Neural cell (in vitro differentiated cells): ENCODE measurements around the gene LDAH. TPM values are rescaled to one million over a fixed set of nuclear protein-coding genes. Genes with fewer than 3 reads are reported as not detected.

Source experiments
- H2AFZ ChIP-seq: fragments of 200-600, 300-800 bp; sonication (generic), shearing (Covaris generic); 2 replicates; pipeline ENCODE4 v1.6.0; 2014; ENCODE audit warnings: low read depth, mild to moderate bottlenecking, antibody characterized with exemption, low read length, moderate library complexity
- H3F3A ChIP-seq: fragments of 200-600 bp; shearing (Covaris generic); 2 replicates; pipeline ENCODE4 v1.6.1; 2016; ENCODE audit warnings: mild to moderate bottlenecking, moderate library complexity, mixed read lengths, antibody characterized with exemption, low read length; ENCODE audit not compliant: insufficient read depth, poor library complexity, severe bottlenecking
- H3K27ac ChIP-seq: fragments of 200-600, 300-800 bp; sonication (generic), shearing (Covaris generic); 2 replicates; pipeline ENCODE4 v1.5.1; 2014; ENCODE audit warnings: mild to moderate bottlenecking, low read length, moderate library complexity
- H3K27me3 ChIP-seq: fragments of 300-800, 200-600 bp; sonication (generic), shearing (Covaris generic); 2 replicates; pipeline ENCODE4 v1.6.0; 2014; ENCODE audit warnings: mild to moderate bottlenecking, low read depth, low read length, moderate library complexity; ENCODE audit not compliant: insufficient read depth
- H3K36me3 ChIP-seq: fragments of 300-800, 200-600 bp; sonication (generic), shearing (Covaris generic); 2 replicates; pipeline ENCODE4 v1.5.1; 2014; ENCODE audit warnings: mild to moderate bottlenecking, antibody characterized with exemption, low read length, moderate library complexity; ENCODE audit not compliant: insufficient read depth
- H3K4me2 ChIP-seq: fragments of 300-800, 200-600 bp; sonication (generic), shearing (Covaris generic); 2 replicates; pipeline ENCODE4 v1.6.0; 2014; ENCODE audit warnings: mild to moderate bottlenecking, low read length
- H3K4me3 ChIP-seq: fragments of 300-800, 200-600 bp; sonication (generic), shearing (Covaris generic); 2 replicates; pipeline ENCODE4 v1.5.1; 2014; ENCODE audit warnings: mild to moderate bottlenecking, low read length, moderate library complexity
- H3K79me2 ChIP-seq: fragments of 200-600 bp; shearing (Covaris generic); replicated peaks from 2 replicates; pipeline ENCODE4 v1.6.0; 2014; ENCODE audit warnings: mild to moderate bottlenecking, low read length, moderate library complexity; ENCODE audit not compliant: insufficient read depth
- H3K9ac ChIP-seq: fragments of 300-800, 200-600 bp; sonication (generic), shearing (Covaris generic); 2 replicates; pipeline ENCODE4 v1.6.1; 2016; ENCODE audit warnings: mild to moderate bottlenecking, low read length, mixed read lengths
- H3K9me2 ChIP-seq: fragments of 200-600 bp; shearing (Covaris generic); 2 replicates; pipeline ENCODE4 v1.6.1; 2016; ENCODE audit warnings: mild to moderate bottlenecking, low read length, mixed read lengths; ENCODE audit not compliant: insufficient read depth
- H3K9me3 ChIP-seq: fragments of 200-600, 300-800 bp; sonication (generic), shearing (Covaris generic); 2 replicates; pipeline ENCODE4 v1.6.1; 2016; ENCODE audit warnings: mild to moderate bottlenecking, mixed run types, low read length, moderate library complexity, mixed read lengths
- H4K20me1 ChIP-seq: fragments of 200-600 bp; shearing (Covaris generic); 2 replicates; pipeline ENCODE4 v1.6.1; 2016; ENCODE audit warnings: mild to moderate bottlenecking, mixed run types; ENCODE audit not compliant: insufficient read depth
- EP300 ChIP-seq: fragments of 450-650 bp; conservative IDR thresholded peaks from 2 replicates; pipeline ENCODE4 v1.6.1; 2014; ENCODE audit warnings: antibody characterized with exemption, mild to moderate bottlenecking, moderate library complexity; ENCODE audit not compliant: poor library complexity, severe bottlenecking
- EZH2 ChIP-seq: fragments of 200-600, 300-800 bp; shearing (Covaris generic), sonication (generic); IDR thresholded peaks from 2 replicates; pipeline ENCODE4 v1.6.1; 2014; ENCODE audit warnings: antibody characterized with exemption, low read length, borderline replicate concordance, mild to moderate bottlenecking; ENCODE audit not compliant: insufficient read depth, poor library complexity, severe bottlenecking
- MXI1 ChIP-seq: fragments of 450-650 bp; conservative IDR thresholded peaks from 2 replicates; pipeline ENCODE4 v1.6.1; 2014; ENCODE audit warnings: antibody characterized with exemption, mild to moderate bottlenecking; ENCODE audit not compliant: poor library complexity, severe bottlenecking
- POLR2AphosphoS5 ChIP-seq: IDR thresholded peaks from 2 replicates; pipeline ENCODE4 v1.6.1; 2012
- RAD21 ChIP-seq: fragments of 450-650 bp; conservative IDR thresholded peaks from 2 replicates; pipeline ENCODE4 v1.6.1; 2014; ENCODE audit warnings: antibody characterized with exemption, mild to moderate bottlenecking, moderate library complexity
- REST ChIP-seq: IDR thresholded peaks from 2 replicates; pipeline ENCODE4 v1.6.1; 2012; ENCODE audit warnings: borderline replicate concordance
- SMC3 ChIP-seq: fragments of 450-650 bp; conservative IDR thresholded peaks from 2 replicates; pipeline ENCODE4 v1.6.1; 2014; ENCODE audit warnings: antibody characterized with exemption, mild to moderate bottlenecking, moderate library complexity; ENCODE audit not compliant: poor library complexity
- TAF1 ChIP-seq: IDR thresholded peaks from 2 replicates; pipeline ENCODE4 v1.6.1; 2012; ENCODE audit warnings: low read depth
- polyA plus RNA-seq: library from polyadenylated mRNA; depleted of rRNA; stranded (reverse); fragments of >200 nt; gene quantifications from 2 replicates; pipeline ENCODE4 v1.2.3, GENCODE V29; 2014
- TF ChIP-seq, protein P1 (sequence below): fragments of 450-650 bp; IDR thresholded peaks from 2 replicates; pipeline ENCODE4 v1.5.1; 2014; ENCODE audit warnings: antibody characterized with exemption, mild to moderate bottlenecking, moderate library complexity; ENCODE audit not compliant: poor library complexity, severe bottlenecking

Gene LDAH
- polyA plus RNA-seq, 1 donor from 2014 or later, result 44.1 TPM

DNA sequence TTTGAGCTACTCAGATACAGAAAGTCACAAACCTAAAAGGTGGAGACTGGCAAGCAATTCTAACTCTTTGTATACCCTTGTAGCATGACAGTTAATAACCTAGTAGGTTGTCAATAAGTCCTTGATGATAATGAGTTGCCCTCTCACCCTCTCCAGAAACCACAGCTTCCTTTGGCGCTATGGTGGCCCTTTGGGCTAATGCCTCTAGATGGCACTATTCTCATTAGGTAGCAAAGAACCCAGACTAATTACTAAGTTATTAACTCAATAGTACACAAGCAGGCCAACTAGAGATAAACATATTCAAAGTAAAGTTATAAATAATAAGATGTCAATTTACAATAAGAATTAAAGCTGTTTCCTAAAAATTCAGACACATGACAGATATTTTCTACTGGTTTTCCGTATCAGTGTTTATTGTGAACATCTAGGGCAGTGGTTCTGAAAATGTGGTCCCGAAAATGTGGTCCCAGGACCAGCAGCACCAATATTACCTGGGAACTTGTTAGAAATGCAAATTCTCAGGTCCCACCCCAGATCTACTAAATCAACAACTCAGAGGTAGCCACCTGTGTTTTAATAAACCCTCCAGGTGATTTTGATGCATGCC lies 41.1 kb downstream of the LDAH start:
- H3K4me3 ChIP-seq, result no peak overlapping the region
- peaks cover 3% of the 10 kb centered on the region for H3K36me3 ChIP-seq
- H3K79me2 ChIP-seq, result no peaks in the 10 kb centered on the region
- no peaks in the 10 kb centered on the region for H3K9me2 ChIP-seq
- no peaks in the 10 kb centered on the region for H4K20me1 ChIP-seq
- no peaks in the 10 kb centered on the region for H3K9me3 ChIP-seq
- H3K4me2 ChIP-seq, result no peak overlapping the region
- no peaks in the 10 kb centered on the region for H3F3A ChIP-seq
- no peaks in the 10 kb centered on the region for H3K27me3 ChIP-seq
- no peak overlapping the region for H3K9ac ChIP-seq
- H3K27ac ChIP-seq, result no peak overlapping the region
- H2AFZ ChIP-seq, result no peak overlapping the region
- TF ChIP-seq, protein P1, sequence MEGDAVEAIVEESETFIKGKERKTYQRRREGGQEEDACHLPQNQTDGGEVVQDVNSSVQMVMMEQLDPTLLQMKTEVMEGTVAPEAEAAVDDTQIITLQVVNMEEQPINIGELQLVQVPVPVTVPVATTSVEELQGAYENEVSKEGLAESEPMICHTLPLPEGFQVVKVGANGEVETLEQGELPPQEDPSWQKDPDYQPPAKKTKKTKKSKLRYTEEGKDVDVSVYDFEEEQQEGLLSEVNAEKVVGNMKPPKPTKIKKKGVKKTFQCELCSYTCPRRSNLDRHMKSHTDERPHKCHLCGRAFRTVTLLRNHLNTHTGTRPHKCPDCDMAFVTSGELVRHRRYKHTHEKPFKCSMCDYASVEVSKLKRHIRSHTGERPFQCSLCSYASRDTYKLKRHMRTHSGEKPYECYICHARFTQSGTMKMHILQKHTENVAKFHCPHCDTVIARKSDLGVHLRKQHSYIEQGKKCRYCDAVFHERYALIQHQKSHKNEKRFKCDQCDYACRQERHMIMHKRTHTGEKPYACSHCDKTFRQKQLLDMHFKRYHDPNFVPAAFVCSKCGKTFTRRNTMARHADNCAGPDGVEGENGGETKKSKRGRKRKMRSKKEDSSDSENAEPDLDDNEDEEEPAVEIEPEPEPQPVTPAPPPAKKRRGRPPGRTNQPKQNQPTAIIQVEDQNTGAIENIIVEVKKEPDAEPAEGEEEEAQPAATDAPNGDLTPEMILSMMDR, result no peak
- TF ChIP-seq RAD21, result no peak
- no peak for TF ChIP-seq EP300
- TF ChIP-seq MXI1, result no peak
- TF ChIP-seq REST, result no peak
- TF ChIP-seq TAF1, result no peak
- TF ChIP-seq SMC3, result no peak
- TF ChIP-seq EZH2, result no peak
- no peak for TF ChIP-seq POLR2AphosphoS5

- H3K4me3 ChIP-seq, result no peak overlapping the region
- TF ChIP-seq TAF1, result no peak
- no peak for TF ChIP-seq EP300
- TF ChIP-seq, protein P1, result no peak
- no peak for TF ChIP-seq MXI1
- no peak for TF ChIP-seq EZH2
- no peak for TF ChIP-seq REST
- no peak for TF ChIP-seq SMC3
- TF ChIP-seq RAD21, result no peak
- no peak for TF ChIP-seq POLR2AphosphoS5
- H3K9ac ChIP-seq, result no peak overlapping the region
- no peaks in the 10 kb centered on the region for H3K9me2 ChIP-seq
- no peaks in the 10 kb centered on the region for H4K20me1 ChIP-seq
- no peaks in the 10 kb centered on the region for H3F3A ChIP-seq
- H3K9me3 ChIP-seq, result no peaks in the 10 kb centered on the region
- H3K27me3 ChIP-seq, result no peaks in the 10 kb centered on the region
- no peak overlapping the region for H2AFZ ChIP-seq
- H3K27ac ChIP-seq, result no peak overlapping the region
- H3K79me2 ChIP-seq, result no peaks in the 10 kb centered on the region
- peaks cover 3% of the 10 kb centered on the region for H3K36me3 ChIP-seq
- no peak overlapping the region for H3K4me2 ChIP-seq
These were observed 51.6 kb downstream of the LDAH start for GRCh38 chr2:20771299-20771698.
